Glomerular endothelial cell (primary cell): ENCODE measurements around the gene SBNO1. TPM values are rescaled to one million over a fixed set of nuclear protein-coding genes. Genes with fewer than 3 reads are reported as not detected.
"Not testable (repeated sequence)": the region's sequence is repeated elsewhere in the genome, so short reads cannot be mapped to it uniquely, and the experiment has no call there.

Source experiments
- DNase-seq: peaks from one replicate; pipeline ENCODE4 v3.0.0-alpha.2; 2011; ENCODE audit warnings: low read depth, low spot score; ENCODE audit errors: extremely low read depth
- total RNA-seq: library from RNA; depleted of rRNA; stranded (reverse); fragments of >200 nt; gene quantifications from 2 replicates; pipeline ENCODE4 v1.2.3, GENCODE V29; 2015

SBNO1 gene
- total RNA-seq, 1 donor from 2014 or later: 20.2 TPM

DNA sequence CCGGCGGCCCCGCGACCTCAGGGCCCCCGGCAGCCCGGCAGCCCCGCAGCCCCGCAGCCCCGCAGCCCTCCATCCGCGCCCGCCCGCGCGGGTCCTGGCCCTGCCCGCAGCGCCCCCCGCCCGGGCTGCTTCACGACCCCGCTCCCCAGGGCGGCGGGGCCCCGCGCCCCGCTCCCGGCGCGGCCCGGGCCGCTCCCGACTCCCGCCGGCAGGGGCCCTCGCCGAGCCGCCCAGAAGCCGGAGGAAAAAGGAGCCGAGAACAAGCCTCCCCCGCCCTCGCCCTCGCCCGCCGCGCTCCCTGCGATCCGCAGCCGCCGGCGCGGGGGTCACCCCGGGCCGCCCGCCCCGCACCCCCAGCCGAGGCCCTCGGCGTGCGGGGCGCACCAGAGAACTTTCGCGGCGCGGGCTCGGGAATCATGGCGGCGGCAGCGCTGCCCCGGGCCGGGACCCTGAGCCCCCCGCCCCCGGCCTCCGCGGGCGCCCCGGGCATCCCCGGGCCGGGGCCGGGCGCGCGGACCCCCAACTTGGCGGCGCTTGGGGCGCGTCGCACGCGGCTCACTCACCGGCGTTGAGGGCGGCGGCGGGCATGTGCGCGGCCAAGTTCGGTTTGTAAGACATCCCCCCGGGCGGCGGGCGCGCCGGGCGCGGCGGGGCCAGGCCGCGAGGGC lies 93.5 kb downstream of the SBNO1 start:
- DNase-seq: no peak

DNA sequence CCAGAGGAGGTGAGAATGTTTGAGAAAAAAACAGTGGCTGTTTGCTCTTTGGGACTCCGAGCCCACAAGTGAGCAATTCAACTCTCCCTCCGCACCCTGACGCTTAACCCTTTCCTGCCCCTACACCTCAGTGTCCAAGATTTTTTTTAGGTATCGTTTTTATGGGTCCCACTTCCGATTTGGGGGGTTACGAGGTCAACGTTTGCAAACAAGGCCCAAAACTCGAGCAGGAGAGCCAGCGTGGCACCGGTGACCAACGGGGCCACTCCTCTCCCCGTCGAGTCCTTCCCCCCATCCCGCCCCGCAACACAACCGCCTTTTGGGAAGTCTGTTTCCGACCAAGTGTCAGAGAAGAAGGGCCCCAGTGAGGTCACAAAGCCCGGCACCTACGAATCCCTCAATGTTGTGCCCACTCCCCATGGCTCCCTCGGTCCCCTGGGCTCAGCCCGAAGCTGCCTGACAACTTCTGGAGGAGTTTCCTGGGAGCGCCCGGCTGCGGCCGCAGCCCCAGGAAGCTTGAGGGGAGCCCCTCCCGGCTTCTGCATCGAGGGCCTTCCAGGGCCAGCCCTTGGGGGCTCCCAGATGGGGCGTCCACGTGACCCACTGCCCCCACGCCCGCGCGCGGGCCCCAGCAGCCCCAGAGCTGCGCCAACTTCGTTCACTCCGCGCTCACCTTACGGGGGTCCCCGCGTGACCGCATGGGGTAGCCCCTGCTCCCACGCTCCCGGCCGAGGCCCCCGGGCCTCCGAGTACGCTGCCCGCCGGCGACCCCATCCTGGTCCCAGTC lies 94.2 kb downstream of the SBNO1 start:
- no peak for DNase-seq

DNA sequence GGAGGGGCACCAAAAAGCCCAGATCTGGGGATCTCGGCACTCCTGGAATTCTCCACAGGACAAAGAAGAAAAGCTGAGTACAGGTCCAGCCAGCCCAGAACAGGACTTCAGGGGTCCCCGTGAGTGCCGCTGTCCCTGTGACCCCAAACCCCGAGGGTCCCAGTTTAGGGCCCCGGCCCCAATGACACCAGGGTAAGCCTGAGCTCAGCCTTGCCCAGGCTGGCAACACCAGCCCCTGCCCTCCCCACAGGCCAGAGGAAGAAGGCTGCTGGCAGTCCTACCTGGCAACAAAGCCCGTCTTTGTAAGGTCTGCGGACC lies 94.8 kb downstream of the SBNO1 start:
- no peak for DNase-seq

DNA sequence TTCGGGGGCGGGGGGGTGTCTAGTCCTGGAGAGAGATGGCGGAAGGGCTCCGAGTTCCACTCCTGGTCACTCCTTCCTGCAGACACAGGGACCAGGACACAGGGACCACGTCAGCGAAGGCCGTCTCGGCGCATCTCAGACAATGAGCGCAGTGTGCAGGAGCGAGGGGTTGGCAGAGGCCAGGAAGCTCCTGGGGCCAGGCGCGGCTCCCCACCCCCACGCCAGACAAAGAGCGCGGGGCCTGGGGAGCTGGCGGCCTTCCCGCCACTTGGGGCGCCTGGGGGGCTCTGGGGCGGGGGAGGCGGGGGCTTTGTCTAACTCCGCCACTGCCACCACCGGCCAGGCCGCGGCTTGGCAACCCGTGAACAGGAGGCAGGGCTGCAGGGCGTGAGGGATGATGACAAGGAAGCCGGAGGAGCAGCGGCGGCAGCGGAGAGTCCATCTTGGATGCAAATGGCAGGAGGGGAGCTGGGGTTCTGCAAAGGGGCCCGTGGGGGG lies 95.2 kb downstream of the SBNO1 start:
- DNase-seq: no peak

DNA sequence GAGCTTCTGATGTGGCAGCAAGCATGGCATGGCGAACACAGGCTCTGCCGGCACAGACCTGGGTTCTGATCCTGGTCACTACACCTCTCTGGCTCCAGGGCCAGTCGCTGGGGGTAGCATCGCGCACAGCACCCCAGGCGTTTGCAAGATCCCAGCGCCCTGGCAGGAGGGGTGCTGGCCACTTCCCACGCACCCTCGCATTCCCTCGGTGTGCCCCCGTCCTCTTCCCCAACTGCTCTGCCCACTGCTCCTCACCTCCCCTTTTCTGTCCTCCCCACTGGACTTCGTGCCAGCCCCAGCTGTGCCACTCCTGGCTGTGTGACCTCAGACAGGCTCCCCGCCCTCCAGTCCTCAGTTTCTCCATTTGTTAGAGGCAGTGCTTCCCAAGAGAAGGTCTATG lies 95.8 kb downstream of the SBNO1 start:
- no peak for DNase-seq

DNA sequence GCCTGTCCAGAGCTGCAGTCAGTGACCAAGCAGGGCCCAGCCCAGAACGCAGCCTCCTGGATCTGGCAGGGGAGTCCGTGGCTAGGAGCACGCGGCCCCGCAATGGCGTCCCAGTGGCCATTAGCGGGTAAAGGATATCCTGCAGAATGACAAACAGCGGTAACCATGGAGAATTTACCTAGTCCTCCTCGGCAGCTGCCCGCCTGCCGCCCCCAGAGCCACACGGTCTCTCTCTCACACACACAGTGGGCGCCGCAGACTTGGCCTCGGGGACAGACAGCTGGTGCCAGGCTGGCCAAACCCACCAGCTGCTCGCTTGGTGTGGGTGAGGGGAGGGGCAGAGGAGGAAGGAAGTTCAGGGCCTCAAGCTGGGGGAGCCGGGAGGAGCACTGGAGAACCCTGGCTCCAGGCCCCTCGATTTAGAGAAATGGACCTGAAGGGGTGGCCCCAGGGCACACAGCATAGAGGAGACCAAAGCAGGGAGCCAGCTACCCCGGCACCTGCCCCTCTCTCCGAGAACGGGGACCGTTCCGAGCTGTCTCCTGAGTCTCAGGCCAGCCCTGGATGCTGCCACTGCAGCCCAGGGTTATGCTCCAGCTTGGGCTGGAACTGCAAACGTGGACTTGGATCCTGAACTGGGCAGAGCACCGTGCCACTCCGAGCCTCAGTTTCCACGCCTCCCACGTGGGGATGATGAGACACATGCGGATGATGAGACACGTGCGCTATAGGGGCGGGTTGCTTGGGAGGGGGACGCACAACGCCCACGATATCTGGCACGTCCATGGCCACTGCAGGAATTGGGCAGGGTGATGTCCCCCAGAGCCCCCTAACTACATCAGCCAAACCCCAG lies 96.4 kb downstream of the SBNO1 start:
- DNase-seq: no peak

DNA sequence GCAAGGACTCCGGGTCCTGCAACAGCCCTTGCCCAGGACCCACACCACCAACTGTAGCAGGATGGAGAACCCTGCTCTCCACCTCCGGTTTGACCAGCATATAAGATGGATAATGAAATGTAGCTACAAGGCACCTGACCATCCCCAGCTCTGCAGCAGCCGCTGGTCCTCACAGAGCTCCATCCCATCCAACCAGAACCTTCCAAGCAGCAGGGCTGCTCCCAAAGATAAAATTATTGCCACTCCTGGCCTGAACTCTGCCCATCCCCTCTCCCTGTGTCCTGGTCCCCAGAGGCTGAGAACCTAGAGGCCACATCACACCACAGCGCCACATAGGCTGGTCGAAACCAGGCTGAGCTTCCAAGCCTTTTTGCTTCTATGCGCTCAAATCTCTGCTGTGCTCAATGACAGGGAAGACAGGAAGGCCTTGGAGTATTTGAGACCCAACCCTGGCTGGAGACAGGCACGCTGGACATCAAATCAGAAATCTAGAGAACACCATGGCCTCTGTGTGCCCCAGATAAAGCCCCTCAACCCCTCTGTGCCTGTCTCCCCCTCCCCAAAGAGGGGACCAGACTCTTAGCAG lies 97.2 kb downstream of the SBNO1 start:
- DNase-seq: no peak

DNA sequence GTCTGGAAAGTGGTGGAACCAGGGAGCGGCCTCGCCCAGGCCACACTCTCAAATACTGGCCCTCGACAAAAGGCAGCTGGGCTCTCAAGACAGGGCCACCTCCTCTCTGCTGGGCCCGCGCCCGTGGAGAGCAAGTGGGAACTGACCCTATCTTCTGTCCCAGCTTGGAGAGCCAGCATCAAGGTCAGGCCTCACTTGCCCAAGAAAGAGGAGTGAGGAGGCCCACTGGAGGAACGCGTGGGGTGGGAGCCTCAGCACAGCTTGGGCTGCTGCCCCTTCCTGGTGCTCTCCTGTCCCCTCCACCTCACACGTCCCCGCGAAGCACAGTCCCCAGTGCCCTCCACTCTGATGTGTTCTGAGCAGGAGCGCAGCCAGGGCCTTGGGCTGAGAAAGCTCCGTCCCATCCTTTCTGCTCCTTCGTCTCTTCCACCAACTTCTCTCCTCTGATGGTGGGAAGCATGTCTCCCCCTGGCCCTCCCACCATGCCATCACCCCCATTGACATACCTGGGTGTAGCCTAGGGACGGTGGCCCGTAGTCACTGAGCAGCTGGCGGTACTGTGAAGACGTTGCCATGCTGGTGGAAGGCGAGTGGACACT lies 97.9 kb downstream of the SBNO1 start:
- no peak for DNase-seq

DNA sequence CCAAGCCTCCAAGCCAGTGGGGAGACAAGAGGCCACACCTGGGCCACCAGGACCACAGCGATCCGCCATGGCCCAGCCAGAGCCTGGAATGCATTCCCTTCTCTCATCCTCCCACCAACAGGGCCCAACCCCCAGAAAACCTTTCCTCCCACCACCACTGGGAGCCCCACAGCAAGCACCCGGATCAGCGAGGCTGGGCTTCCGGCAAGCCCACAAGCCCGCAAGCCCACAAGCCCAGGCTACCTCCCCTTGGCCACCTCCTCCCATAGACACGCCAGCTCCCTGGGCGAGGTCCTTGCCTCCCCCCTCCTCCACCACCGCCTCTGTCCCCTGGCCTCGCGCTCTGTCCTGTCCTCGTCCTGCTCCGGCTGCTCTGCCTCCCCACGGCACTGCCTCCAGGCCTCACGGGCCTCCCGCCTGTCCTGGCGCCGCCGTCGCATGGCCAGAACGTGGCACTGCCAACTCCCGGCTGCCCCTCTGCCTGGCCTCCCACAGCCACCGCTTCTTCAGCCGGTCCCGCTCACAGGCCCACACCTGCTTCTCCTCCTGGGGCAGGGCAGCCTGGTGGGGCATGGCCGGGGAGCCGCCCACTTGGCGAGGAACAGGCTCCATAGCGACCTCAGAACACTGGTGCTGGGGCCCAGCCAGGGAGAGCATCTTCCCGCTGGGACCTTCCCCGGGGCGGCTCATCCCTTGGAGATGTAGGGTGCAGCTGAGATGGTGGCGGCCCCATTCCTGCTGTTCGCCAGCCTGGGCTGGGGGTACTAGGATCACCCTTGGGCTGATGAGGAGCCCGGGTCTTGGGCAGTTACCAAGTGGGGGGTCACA lies 98.6 kb downstream of the SBNO1 start:
- DNase-seq: no peak

DNA sequence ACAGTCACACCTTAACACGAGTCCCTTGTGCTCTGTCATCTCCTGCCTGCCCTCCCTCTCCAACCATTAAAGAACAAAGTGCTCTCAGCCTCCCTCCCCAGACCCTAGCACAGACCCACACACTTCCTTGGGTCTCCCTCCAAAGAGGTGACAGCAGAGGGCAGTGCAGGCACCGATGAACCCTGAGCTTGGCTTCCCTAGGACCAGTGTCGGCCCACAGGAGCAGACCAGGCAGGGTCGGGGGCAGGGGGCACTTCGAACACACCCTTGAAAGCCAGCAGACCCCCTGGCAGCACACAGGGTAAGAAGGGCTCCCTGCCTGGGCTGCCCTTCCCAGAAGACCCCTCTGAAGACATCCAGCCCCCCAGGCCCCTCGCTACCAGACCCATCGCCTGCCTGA lies 100.0 kb downstream of the SBNO1 start:
- DNase-seq: no peak

DNA sequence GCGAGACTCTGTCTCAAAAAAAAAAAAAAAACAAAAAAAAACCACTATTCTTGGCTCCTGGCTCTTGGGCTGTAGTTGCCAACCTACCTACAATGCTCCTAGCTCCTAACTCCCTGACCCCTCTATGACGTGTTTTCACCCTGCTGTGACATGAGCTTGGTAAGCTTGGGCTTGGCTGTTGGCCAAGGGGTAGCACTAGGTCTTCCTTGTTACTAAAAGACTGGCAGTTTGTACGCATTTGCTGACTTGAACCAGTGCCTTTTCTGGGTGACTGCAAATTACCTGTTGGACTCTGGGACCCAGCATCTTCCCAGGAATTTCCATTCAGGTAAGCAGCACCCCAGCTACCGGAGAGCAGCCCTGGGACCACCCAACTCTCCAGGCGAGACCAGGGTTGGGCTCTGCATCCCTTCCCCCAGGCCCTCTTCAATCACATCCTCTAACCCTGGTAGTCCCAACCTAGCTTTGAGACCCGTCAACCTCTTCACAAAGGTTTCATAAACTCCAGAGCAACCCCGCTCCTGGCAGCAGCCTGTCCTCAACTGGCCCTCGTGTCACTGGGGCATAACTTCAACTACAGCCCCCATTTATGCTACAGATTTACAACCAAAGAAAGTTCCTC lies 101.3 kb downstream of the SBNO1 start:
- DNase-seq: no peak

DNA sequence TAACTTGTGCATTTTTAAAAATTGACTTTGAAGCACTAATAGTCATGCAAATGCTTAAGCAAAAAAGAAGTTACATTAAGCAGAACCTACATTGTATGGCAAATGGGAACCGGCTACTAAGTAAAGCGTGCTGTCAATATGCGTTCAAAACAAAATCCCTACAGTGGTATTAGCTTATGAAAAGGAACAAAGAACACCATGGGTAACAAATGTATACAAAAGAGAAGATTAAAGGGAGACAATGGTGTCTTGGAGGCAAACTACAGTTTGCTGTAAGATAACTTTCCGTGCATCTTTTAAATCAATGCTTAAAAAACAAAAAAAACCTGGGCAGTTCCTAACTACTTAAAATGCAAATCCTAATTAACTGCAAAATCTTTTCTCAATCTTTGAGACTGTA lies 103.5 kb downstream of the SBNO1 start:
- DNase-seq: no peak

DNA sequence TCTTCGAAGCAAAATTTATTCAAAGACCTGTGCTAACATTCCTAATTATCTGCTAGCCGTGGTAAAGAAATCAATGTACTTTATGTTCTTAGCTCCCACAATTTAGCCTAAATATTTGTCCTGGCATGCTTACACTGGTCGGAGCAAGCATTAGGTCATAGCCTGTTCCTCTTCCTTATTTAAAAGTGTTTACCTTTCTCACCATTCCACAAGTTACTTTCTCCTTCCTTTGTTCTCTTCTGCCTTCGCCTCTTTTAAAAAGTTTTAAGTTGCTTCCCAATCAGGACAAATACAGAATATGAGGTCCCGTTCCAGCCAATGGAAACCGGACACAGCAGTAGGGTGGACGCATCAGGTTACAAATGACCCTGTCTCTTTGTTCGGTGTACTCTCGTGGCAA lies 104.6 kb downstream of the SBNO1 start:
- no peak for DNase-seq

DNA sequence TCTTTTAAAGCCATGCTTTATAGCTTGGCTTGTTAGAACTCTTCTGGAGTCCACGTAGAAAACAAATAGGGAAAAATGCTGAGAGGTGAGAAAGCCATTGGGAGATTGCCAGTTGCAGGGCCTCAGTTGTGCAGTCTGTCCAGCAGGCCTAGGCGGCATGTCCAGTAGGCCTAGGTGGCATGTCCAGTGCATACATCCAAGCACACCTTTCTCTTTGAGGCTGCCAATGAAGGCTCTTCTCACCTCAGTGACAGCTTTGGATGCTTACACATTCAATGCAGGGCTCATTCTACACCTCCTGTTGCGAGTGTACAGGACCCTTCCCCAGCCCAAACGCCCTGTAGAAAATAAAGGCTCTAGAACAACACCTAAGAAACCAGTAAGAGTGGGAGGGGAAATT lies 106.1 kb downstream of the SBNO1 start:
- DNase-seq: no peak

DNA sequence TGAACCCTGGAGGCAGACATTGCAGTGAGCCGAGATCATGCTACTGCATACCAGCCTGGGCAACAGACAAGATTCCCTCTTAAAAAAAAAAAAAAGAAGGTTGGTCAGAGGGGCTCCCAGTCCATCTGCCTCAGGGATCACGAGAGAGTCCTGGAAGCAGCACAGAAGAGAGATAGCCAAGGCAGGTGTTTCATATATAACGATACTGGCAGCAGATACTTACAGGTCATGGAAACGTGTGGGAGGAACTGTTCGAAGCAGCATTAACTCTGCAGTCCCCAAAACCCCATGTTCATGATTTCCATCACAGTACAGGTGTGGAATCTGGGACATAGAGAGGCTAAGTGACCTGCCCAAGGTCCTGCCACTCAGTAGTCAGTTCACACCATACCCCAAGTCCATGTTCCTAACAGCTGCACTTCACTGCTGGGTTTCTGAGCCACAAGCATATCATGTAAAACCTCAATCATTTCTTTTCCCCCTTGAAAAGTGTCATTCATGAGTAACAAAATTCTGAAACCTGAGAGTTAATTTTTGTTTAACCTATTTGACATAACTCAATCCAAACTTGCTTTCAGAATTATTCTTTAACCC lies 109.7 kb downstream of the SBNO1 start:
- no peak for DNase-seq

DNA sequence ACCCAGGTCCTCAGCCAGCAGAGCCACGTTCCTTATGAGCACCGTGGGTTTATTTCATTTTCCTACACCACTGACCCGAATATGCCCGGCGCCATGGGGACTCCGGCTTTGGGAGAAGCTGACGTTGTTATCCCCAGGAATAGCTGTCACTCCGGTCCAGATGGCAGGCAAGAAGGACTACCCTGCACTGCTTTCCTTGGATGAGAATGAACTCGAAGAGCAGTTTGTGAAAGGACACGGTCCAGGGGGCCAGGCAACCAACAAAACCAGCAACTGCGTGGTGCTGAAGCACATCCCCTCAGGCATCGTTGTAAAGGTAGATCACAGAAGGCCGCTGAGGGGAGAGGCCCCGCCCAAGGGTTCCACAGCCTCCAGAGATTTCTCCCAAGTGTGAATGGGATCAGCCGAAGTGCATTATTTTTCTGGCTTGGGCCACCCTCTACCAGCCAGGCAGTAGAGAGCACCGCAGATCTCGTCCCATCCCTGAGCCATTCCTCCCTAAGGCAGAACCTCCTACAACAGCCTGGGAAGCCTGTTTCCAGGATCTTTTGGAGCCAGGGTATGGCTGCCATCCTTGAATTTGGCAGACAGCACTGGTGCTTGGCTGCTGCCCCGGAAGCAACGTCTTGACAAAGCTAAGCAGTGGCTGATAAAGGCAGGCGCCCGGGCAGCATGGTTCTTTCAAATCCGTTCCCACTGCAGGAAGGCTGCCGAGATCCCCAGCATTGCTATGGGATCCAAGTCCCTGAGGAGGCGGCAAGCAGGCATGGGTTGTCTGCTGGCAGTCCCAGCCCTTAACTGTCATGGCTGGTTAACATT lies 110.8 kb downstream of the SBNO1 start:
- DNase-seq: no peak

DNA sequence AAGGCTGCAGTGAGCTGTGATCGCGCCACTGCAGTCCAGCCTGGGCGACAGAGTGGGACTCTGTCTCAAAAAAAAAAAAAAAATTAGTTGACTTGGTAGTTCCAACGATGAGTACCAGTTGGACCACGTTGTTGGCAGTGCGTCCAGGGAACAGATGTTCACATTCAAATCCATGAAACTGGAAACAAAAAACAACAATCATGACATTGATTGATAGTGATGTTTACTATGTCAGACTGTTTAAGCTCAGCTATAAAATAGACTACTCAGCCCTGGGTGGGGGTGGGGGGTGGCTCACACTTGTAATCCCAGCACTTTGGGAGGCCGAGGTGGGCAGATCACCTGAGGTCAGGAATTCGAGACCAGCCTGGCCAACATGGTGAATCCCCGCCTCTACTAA lies 112.3 kb downstream of the SBNO1 start:
- DNase-seq: not testable (repeated sequence)

DNA sequence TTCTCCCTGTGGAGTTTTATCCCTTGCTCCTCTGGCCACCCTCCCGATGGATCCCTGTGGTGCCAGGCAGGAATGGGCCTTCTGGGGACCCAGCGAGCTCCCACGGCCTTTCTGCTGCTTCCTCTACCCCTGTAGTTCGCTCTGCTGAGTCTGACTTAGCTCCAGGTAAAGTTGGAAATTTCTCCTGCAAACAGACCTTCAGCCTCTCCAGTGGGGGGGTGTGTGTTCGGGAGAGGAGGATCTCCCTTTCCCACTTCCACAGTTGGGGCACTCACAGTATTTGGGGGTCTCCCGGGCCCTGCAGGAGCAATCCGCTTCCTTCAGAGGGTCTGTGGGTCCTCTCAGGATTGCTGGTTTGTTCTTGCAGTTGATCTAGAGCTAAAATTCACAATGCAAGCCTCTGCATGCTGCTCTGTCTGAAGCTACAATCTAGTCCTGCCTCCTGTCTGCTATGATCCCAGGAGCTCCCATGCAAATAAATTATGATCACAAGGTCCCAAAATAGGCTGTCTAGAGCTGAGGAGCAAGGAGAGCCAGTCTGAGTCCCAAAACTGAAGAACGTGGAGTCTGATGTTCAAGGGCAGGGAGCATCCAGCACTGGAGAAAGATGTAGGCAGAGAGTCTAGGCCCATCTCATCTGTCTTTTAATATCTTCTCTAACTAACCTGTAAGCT lies 113.1 kb downstream of the SBNO1 start:
- DNase-seq: no peak
